ENCODE results near the gene CIZ1. TPM values are rescaled to one million over a fixed set of nuclear protein-coding genes. Genes with fewer than 3 reads are reported as not detected.
A peak's percentile ranks its signal among the peaks of the same experiment; 100 is the strongest.

CIZ1 gene
- total and polyA plus RNA-seq, 9 of the 15 experiments (the other 6 are each of a cell fraction or from before 2014, with no cell fraction given), result 6.6 to 329 (median 87.8) TPM

- BruUV-seq (replicated peaks), result no TSS peak
- Histone ChIP-seq H2AFZ (ENCODE audit: low read depth, low read length) (no peak overlapping the region), H3K36me3 (ENCODE audit: control insufficient read depth, insufficient read depth, low read length) (peaks cover 41% of the 10 kb centered on the region), H3K27me3 (ENCODE audit: control insufficient read depth in 2 of 2, insufficient read depth in 2 of 2, low read length in 2 of 2) (no peaks in the 10 kb centered on the region), H3K4me3 (peak overlapping the region; percentile 72), H3K4me2 (ENCODE audit: insufficient read depth, low read length) (peak overlapping the region; percentile 91), H3K9me1 (ENCODE audit: control insufficient read depth, insufficient read depth, low read length) (no peaks in the 10 kb centered on the region), H4K20me1 (replicated peaks; ENCODE audit: control insufficient read depth, insufficient read depth, low read length) (peaks cover 18% of the 10 kb centered on the region; the same call in 1 of the 2 replicates), H3K9ac (ENCODE audit: insufficient read depth in 1 of 2, low read depth in 2 of 2, low read length in 2 of 2) (peak overlapping the region; percentile 46 to 90; a peak in 3 of 4 replicates), H3K9me3 (replicated peaks; ENCODE audit: control insufficient read depth, insufficient read depth, low read depth, low read length) (no peaks in the 10 kb centered on the region), H3K79me2 (ENCODE audit: control insufficient read depth, insufficient read depth, low read length) (peaks cover 27% of the 10 kb centered on the region), H3K4me1 (replicated peaks in 1 of 2; ENCODE audit: control insufficient read depth in 2 of 2, insufficient read depth in 2 of 2, low read length in 2 of 2) (peaks cover 10 to 47% of the 10 kb centered on the region in 2 experiments), H3K27ac (ENCODE audit: extremely low read depth, low read depth, low read length) (no peak overlapping the region)
- intact Hi-C loops (cut with micrococcal nuclease) (loop anchor here (2.0 to 5.0 kb wide), 2 partner anchors 46 to 1723 kb away; no protein-coding TSS in a partner anchor), in situ Hi-C loops (cut with MboI) (no loop called here)
- ChIA-PET CTCF (ENCODE audit: low intra/inter-chr PET ratio) (interaction anchor here (0.6 kb wide), 1 partner anchor 93 kb away, joined by 4 read pairs; the partner anchor contains the start of gene SLC25A25), POLR2A (interaction anchor here (0.5 to 11.0 kb wide), 14 partner anchors 10 to 1612 kb away, joined by 3 to 155 read pairs (median 6); partner anchors contain the start of gene CIZ1)
- no peak for DNase-seq (ENCODE audit: extremely low read depth in 1 of 4, low spot score in 3 of 4)
- no peak for FAIRE-seq
- WGBS (ENCODE audit: insufficient coverage, low coverage, missing lambda C conversion rate), result 90% methylated on average over 13 of the region's 13 CpGs
- ATAC-seq, result no peak
- TF ChIP-seq TGIF2 (CRISPR knock-in tag; IDR thresholded peaks at IDR 0.05) (no peak), CEBPZ (IDR thresholded peaks at IDR 0.05; ENCODE audit: borderline replicate concordance, low read depth, low read length) (no peak), PML (IDR thresholded peaks at IDR 0.05; ENCODE audit: low read length) (no peak), NR4A1 (CRISPR knock-in tag; IDR thresholded peaks at IDR 0.05) (0 out of 2 replicates have a peak, but pooled peaks have one; percentile 9), NR4A1 (tag; IDR thresholded peaks at IDR 0.05) (no peak), ZNF212 (CRISPR knock-in tag; IDR thresholded peaks at IDR 0.05) (0 out of 2 replicates have a peak, but pooled peaks have one; percentile 13), CBX3 (IDR thresholded peaks at IDR 0.05; ENCODE audit: borderline replicate concordance in 1 of 2, low read length in 2 of 2) (no peak), KAT8 (IDR thresholded peaks at IDR 0.05; ENCODE audit: low read depth) (no peak), BRCA1 (IDR thresholded peaks at IDR 0.05) (no peak), BRCA1 (CRISPR knock-in tag; IDR thresholded peaks at IDR 0.05) (no peak), FOXJ2 (tag; IDR thresholded peaks at IDR 0.05) (no peak), SLC30A9 (CRISPR knock-in tag; IDR thresholded peaks at IDR 0.05) (no peak), ZBTB7A (IDR thresholded peaks at IDR 0.05; ENCODE audit: borderline replicate concordance, control insufficient read depth, low read depth, low read length) (0 out of 2 replicates have a peak, but pooled peaks have one; percentile 19), DNMT1 (IDR thresholded peaks at IDR 0.05) (no peak), CEBPB (tag; IDR thresholded peaks at IDR 0.05) (peak; percentile 33; the same call in 1 of the 2 replicates), ZNF41 (CRISPR knock-in tag; conservative IDR thresholded peaks at IDR 0.05) (0 out of 2 replicates have a peak, but pooled peaks have one; percentile 20), ZSCAN32 (CRISPR knock-in tag; IDR thresholded peaks at IDR 0.05) (0 out of 2 replicates have a peak, but pooled peaks have one; percentile 25), MAFF (IDR thresholded peaks at IDR 0.05; ENCODE audit: low read length) (no peak), HNRNPLL (IDR thresholded peaks at IDR 0.05; ENCODE audit: low read depth, low read length, poor library complexity, severe bottlenecking) (no peak)
These were observed 30.0 kb downstream of the CIZ1 start for GRCh38 chr9:128161215-128161902.

All from K562 (cell line).